Fibroblast of pulmonary artery (primary cell): ENCODE data around the gene TSPAN32.
"Not testable (repeated sequence)": the region's sequence is repeated elsewhere in the genome, so short reads cannot be mapped to it uniquely, and the experiment has no call there.

Source experiments
- DNase-seq: peaks from one replicate; pipeline ENCODE4 v3.0.0-alpha.2; 2010; ENCODE audit warnings: low read depth
- H3K4me3 ChIP-seq: replicated peaks from 2 replicates; pipeline ENCODE4 v1.5.1; 2011; ENCODE audit warnings: low read depth, mild to moderate bottlenecking, control low read depth, low read length, moderate library complexity
- CTCF ChIP-seq: IDR thresholded peaks from 2 replicates; pipeline ENCODE4 v1.5.1; 2011; ENCODE audit warnings: mild to moderate bottlenecking, control low read depth, low read length, inconsistent platforms; ENCODE audit errors: missing control alignments

TSPAN32 gene

GRCh38 chr11:2348986-2349385 lies 47.2 kb downstream of the TSPAN32 start:
- peak; percentile 27 for DNase-seq
- H3K4me3 ChIP-seq = no peak overlapping the region
- TF ChIP-seq CTCF = no peak

- no peak for TF ChIP-seq CTCF
- no peak for DNase-seq
- no peak overlapping the region for H3K4me3 ChIP-seq
Measured at GRCh38 chr11:2351701-2352100, 49.9 kb downstream of the TSPAN32 start.

GRCh38 chr11:2352420-2352819 lies 50.6 kb downstream of the TSPAN32 start:
- no peak for TF ChIP-seq CTCF
- no peak overlapping the region for H3K4me3 ChIP-seq
- DNase-seq = no peak

GRCh38 chr11:2355000-2355644 lies 53.3 kb downstream of the TSPAN32 start:
- TF ChIP-seq CTCF = no peak
- DNase-seq = peak; percentile 51
- H3K4me3 ChIP-seq = no peak overlapping the region

GRCh38 chr11:2357246-2357645 lies 55.4 kb downstream of the TSPAN32 start:
- DNase-seq = no peak
- no peak overlapping the region for H3K4me3 ChIP-seq
- no peak for TF ChIP-seq CTCF

- not testable (repeated sequence) for H3K4me3 ChIP-seq, DNase-seq
Measured at GRCh38 chr11:2357651-2358050, 55.8 kb downstream of the TSPAN32 start.

GRCh38 chr11:2358754-2359442 lies 57.1 kb downstream of the TSPAN32 start:
- TF ChIP-seq CTCF = no peak
- no peak overlapping the region for H3K4me3 ChIP-seq
- no peak for DNase-seq
